Natural killer cell treated with Interleukin-12 subunit alpha and Interleukin-12 subunit beta and Interleukin-15 and Interleukin-18, amount 100 ng/mL, for 72 hours (primary cell): ENCODE data around the gene BICRA. TPM values are rescaled to one million over a fixed set of nuclear protein-coding genes. Genes with fewer than 3 reads are reported as not detected.
A peak's percentile ranks its signal among the peaks of the same experiment; 100 is the strongest.
"Not testable (repeated sequence)": the region's sequence is repeated elsewhere in the genome, so short reads cannot be mapped to it uniquely, and the experiment has no call there.

ENCODE experiments used
- ATAC-seq, 2 donors: fragments of 150-1000 bp; cut with Tn5 transposase in 1 of 2; sonication (Bioruptor Pico), chemical (Tn5 transposase) in 1 of 2; 2 replicates each; pipeline ENCODE4 v1.10.0; 2021
- DNase-seq: peaks from one replicate; pipeline ENCODE4 v3.0.0; 2022; ENCODE audit warnings: low spot score
- H3K27ac Mint-ChIP-seq, 2 donors: 1 replicate in 1 of 2; 2 replicates in 1 of 2; pipeline ENCODE4 v1.8.0; 2022; ENCODE audit warnings: mixed read lengths in 2 of 2, mild to moderate bottlenecking in 1 of 2, moderate library complexity in 1 of 2
- H3K27me3 Mint-ChIP-seq, 2 donors: 1 replicate in 1 of 2; 2 replicates in 1 of 2; pipeline ENCODE4 v1.8.0; 2022; ENCODE audit warnings: mixed read lengths in 2 of 2
- H3K36me3 Mint-ChIP-seq: one replicate; pipeline ENCODE4 v1.8.0; 2022; ENCODE audit warnings: mixed read lengths
- H3K4me1 Mint-ChIP-seq, 2 donors: 1 replicate in 1 of 2; 2 replicates in 1 of 2; pipeline ENCODE4 v1.8.0; 2022; ENCODE audit warnings: low read depth in 2 of 2, mixed read lengths in 2 of 2, mild to moderate bottlenecking in 1 of 2
- H3K4me3 Mint-ChIP-seq: one replicate; pipeline ENCODE4 v1.8.0; 2022; ENCODE audit warnings: mixed read lengths
- H3K9me3 Mint-ChIP-seq: 2 replicates; pipeline ENCODE4 v1.8.0; 2022; ENCODE audit warnings: mixed read lengths
- total RNA-seq, 2 donors: library from RNA; stranded (reverse); gene quantifications; one replicate each; pipeline ENCODE4 v1.2.3, GENCODE V29; 2022

The BICRA gene
- total RNA-seq, 2 donors from 2014 or later: 14.4 to 17.5 TPM

GRCh38 chr19:47650700-47651099 lies 41.8 kb downstream of the BICRA start:
- no peaks in the 10 kb centered on the region for H3K27me3 Mint-ChIP-seq
- peaks cover 24 to 53% of the 10 kb centered on the region in 2 donors for H3K4me1 Mint-ChIP-seq
- no peaks in the 10 kb centered on the region for H3K36me3 Mint-ChIP-seq
- no peaks in the 10 kb centered on the region for H3K9me3 Mint-ChIP-seq
- H3K4me3 Mint-ChIP-seq: no peak overlapping the region
- no peak for DNase-seq
- ATAC-seq: no peak
- H3K27ac Mint-ChIP-seq: peak overlapping the region; percentile 25 to 38

GRCh38 chr19:47651132-47651531 lies 42.2 kb downstream of the BICRA start:
- peak overlapping the region; percentile 30 for H3K4me3 Mint-ChIP-seq
- H3K27ac Mint-ChIP-seq: peak overlapping the region; percentile 25 to 38
- no peaks in the 10 kb centered on the region for H3K36me3 Mint-ChIP-seq
- H3K27me3 Mint-ChIP-seq: no peaks in the 10 kb centered on the region
- DNase-seq (no peak), ATAC-seq (no peak)
- peaks cover 24 to 51% of the 10 kb centered on the region in 2 donors for H3K4me1 Mint-ChIP-seq
- H3K9me3 Mint-ChIP-seq: no peaks in the 10 kb centered on the region

- H3K4me3 Mint-ChIP-seq: no peak overlapping the region
- no peaks in the 10 kb centered on the region for H3K36me3 Mint-ChIP-seq
- DNase-seq: no peak
- H3K27ac Mint-ChIP-seq: no peak overlapping the region
- no peaks in the 10 kb centered on the region for H3K27me3 Mint-ChIP-seq
- H3K4me1 Mint-ChIP-seq: peaks cover 24 to 51% of the 10 kb centered on the region in 2 donors
- no peaks in the 10 kb centered on the region for H3K9me3 Mint-ChIP-seq
- no peak for ATAC-seq
Observed at GRCh38 chr19:47651691-47652090, 42.8 kb downstream of the BICRA start.

GRCh38 chr19:47652285-47652684 lies 43.4 kb downstream of the BICRA start:
- no peaks in the 10 kb centered on the region for H3K9me3 Mint-ChIP-seq
- DNase-seq (no peak), ATAC-seq (no peak)
- no peaks in the 10 kb centered on the region for H3K27me3 Mint-ChIP-seq
- H3K27ac Mint-ChIP-seq: no peak overlapping the region
- H3K4me1 Mint-ChIP-seq: peaks cover 24 to 46% of the 10 kb centered on the region in 2 donors
- H3K4me3 Mint-ChIP-seq: no peak overlapping the region
- H3K36me3 Mint-ChIP-seq: no peaks in the 10 kb centered on the region

GRCh38 chr19:47653856-47654255 lies 44.9 kb downstream of the BICRA start:
- H3K27me3 Mint-ChIP-seq: no peaks in the 10 kb centered on the region
- peaks cover 14 to 37% of the 10 kb centered on the region in 2 donors for H3K4me1 Mint-ChIP-seq
- no peaks in the 10 kb centered on the region for H3K36me3 Mint-ChIP-seq
- H3K9me3 Mint-ChIP-seq: no peaks in the 10 kb centered on the region
- DNase-seq: no peak
- H3K4me3 Mint-ChIP-seq: no peak overlapping the region
- no peak for ATAC-seq
- H3K27ac Mint-ChIP-seq: peak overlapping the region in 1 of 2 donors; percentile 67

GRCh38 chr19:47657719-47658118 lies 48.8 kb downstream of the BICRA start:
- no peak overlapping the region for H3K27ac Mint-ChIP-seq
- no peaks in the 10 kb centered on the region for H3K36me3 Mint-ChIP-seq
- peaks cover 2 to 34% of the 10 kb centered on the region in 2 donors for H3K4me1 Mint-ChIP-seq
- no peak for DNase-seq
- ATAC-seq: no peak
- H3K27me3 Mint-ChIP-seq: no peaks in the 10 kb centered on the region
- no peaks in the 10 kb centered on the region for H3K9me3 Mint-ChIP-seq
- no peak overlapping the region for H3K4me3 Mint-ChIP-seq

GRCh38 chr19:47658431-47659348 lies 49.8 kb downstream of the BICRA start:
- DNase-seq: no peak
- Mint-ChIP-seq H3K36me3 (no peaks in the 10 kb centered on the region), H3K27ac (peak overlapping the region in 1 of 2 donors; percentile 58), H3K9me3 (no peaks in the 10 kb centered on the region), H3K4me1 (peaks cover 3 to 35% of the 10 kb centered on the region in 2 donors), H3K27me3 (no peaks in the 10 kb centered on the region), H3K4me3 (no peak overlapping the region)
- ATAC-seq: no peak

GRCh38 chr19:47660435-47660832 lies 51.5 kb downstream of the BICRA start:
- DNase-seq (no peak), ATAC-seq (no peak)
- H3K27ac Mint-ChIP-seq: peak overlapping the region in 1 of 2 donors; percentile 48
- no peak overlapping the region for H3K4me3 Mint-ChIP-seq
- H3K36me3 Mint-ChIP-seq: no peaks in the 10 kb centered on the region
- H3K4me1 Mint-ChIP-seq: peaks cover 10 to 34% of the 10 kb centered on the region in 2 donors
- no peaks in the 10 kb centered on the region for H3K9me3 Mint-ChIP-seq
- no peaks in the 10 kb centered on the region for H3K27me3 Mint-ChIP-seq

- Mint-ChIP-seq H3K27ac (peak overlapping the region in 1 of 2 donors; percentile 58), H3K27me3 (no peaks in the 10 kb centered on the region), H3K9me3 (no peaks in the 10 kb centered on the region)
Observed at GRCh38 chr19:47661161-47661560, 52.2 kb downstream of the BICRA start.

GRCh38 chr19:47661611-47662010 lies 52.7 kb downstream of the BICRA start:
- H3K9me3 Mint-ChIP-seq: no peaks in the 10 kb centered on the region
- peak overlapping the region in 1 of 2 donors; percentile 58 for H3K27ac Mint-ChIP-seq
- H3K4me3 Mint-ChIP-seq: no peak overlapping the region
- no peak for DNase-seq
- H3K4me1 Mint-ChIP-seq: peaks cover 10 to 34% of the 10 kb centered on the region in 2 donors
- no peaks in the 10 kb centered on the region for H3K27me3 Mint-ChIP-seq
- H3K36me3 Mint-ChIP-seq: no peaks in the 10 kb centered on the region
- no peak for ATAC-seq

More at GRCh38 chr19:47661161-47661560, 52.2 kb downstream of the BICRA start:
- no peaks in the 10 kb centered on the region for H3K36me3 Mint-ChIP-seq
- ATAC-seq (no peak), DNase-seq (no peak)
- peaks cover 10 to 34% of the 10 kb centered on the region in 2 donors for H3K4me1 Mint-ChIP-seq
- H3K4me3 Mint-ChIP-seq: no peak overlapping the region

GRCh38 chr19:47663435-47663910 lies 54.5 kb downstream of the BICRA start:
- DNase-seq (no peak), ATAC-seq (no peak)
- Mint-ChIP-seq H3K9me3 (no peaks in the 10 kb centered on the region), H3K27ac (no peak overlapping the region), H3K4me1 (peaks cover 10 to 36% of the 10 kb centered on the region in 2 donors), H3K4me3 (no peak overlapping the region), H3K36me3 (no peaks in the 10 kb centered on the region), H3K27me3 (no peaks in the 10 kb centered on the region)

- no peak for ATAC-seq
- H3K4me3 Mint-ChIP-seq: no peak overlapping the region
- no peaks in the 10 kb centered on the region for H3K9me3 Mint-ChIP-seq
- H3K27ac Mint-ChIP-seq: no peak overlapping the region
- DNase-seq: no peak
- H3K27me3 Mint-ChIP-seq: no peaks in the 10 kb centered on the region
- no peaks in the 10 kb centered on the region for H3K36me3 Mint-ChIP-seq
- H3K4me1 Mint-ChIP-seq: peaks cover 10 to 33% of the 10 kb centered on the region in 2 donors
Observed at GRCh38 chr19:47663911-47664771, 55.2 kb downstream of the BICRA start.

GRCh38 chr19:47668556-47668955 lies 59.6 kb downstream of the BICRA start:
- not testable (repeated sequence) for H3K4me3 Mint-ChIP-seq, DNase-seq, H3K27me3 Mint-ChIP-seq, H3K27ac Mint-ChIP-seq, H3K36me3 Mint-ChIP-seq, H3K9me3 Mint-ChIP-seq, ATAC-seq
- peaks cover 8 to 27% of the 10 kb centered on the region in 2 donors for H3K4me1 Mint-ChIP-seq
